H1 (cell line): ENCODE measurements around the gene RETREG3. TPM values are rescaled to one million over a fixed set of nuclear protein-coding genes. Genes with fewer than 3 reads are reported as not detected.

Experiments used
- BACH1 ChIP-seq: IDR thresholded peaks from 2 replicates; pipeline ENCODE4 v1.6.1; 2012; ENCODE audit warnings: low read length, improper control_type of control experiment
- CEBPB ChIP-seq: IDR thresholded peaks from 2 replicates; pipeline ENCODE4 v1.6.1; 2012; ENCODE audit warnings: low read depth, low read length
- CHD1 ChIP-seq: IDR thresholded peaks from 2 replicates; pipeline ENCODE4 v1.6.1; 2012; ENCODE audit warnings: low read depth, low read length, improper control_type of control experiment
- CHD2 ChIP-seq: IDR thresholded peaks from 2 replicates; pipeline ENCODE4 v1.6.1; 2012; ENCODE audit warnings: low read length, improper control_type of control experiment
- CTBP2 ChIP-seq: IDR thresholded peaks from 2 replicates; pipeline ENCODE4 v1.7.0; 2011; ENCODE audit warnings: borderline replicate concordance, mild to moderate bottlenecking, moderate library complexity, mixed read lengths, low read length; ENCODE audit not compliant: insufficient read depth, insufficient read length
- EP300 ChIP-seq, 2 experiments: IDR thresholded peaks; 1 replicate in 1 of 2; 2 replicates in 1 of 2; pipeline ENCODE4 v1.6.1; 2011 to 2012; ENCODE audit warnings: low read depth in 2 of 2, low read length in 2 of 2, mild to moderate bottlenecking in 2 of 2, borderline replicate concordance in 1 of 2, inconsistent platforms in 1 of 2, moderate library complexity in 1 of 2
- GABPA ChIP-seq: IDR thresholded peaks from 2 replicates; pipeline ENCODE4 v1.6.1; 2011; ENCODE audit warnings: mild to moderate bottlenecking, low read length, moderate library complexity, borderline replicate concordance; ENCODE audit not compliant: insufficient read depth
- GTF2F1 ChIP-seq: IDR thresholded peaks from 2 replicates; pipeline ENCODE4 v1.6.1; 2012; ENCODE audit warnings: low read depth, low read length, improper control_type of control experiment, borderline replicate concordance
- JUND ChIP-seq: IDR thresholded peaks from 2 replicates; pipeline ENCODE4 v1.6.1; 2011; ENCODE audit warnings: mild to moderate bottlenecking, improper control_type of control experiment, low read length
- KDM4A ChIP-seq: IDR thresholded peaks from one replicate; pipeline ENCODE4 v1.7.1; 2012; ENCODE audit warnings: low read depth, mild to moderate bottlenecking, moderate library complexity, low read length, inconsistent platforms; ENCODE audit not compliant: severe bottlenecking
- KDM5A ChIP-seq: fragments of 200-600 bp; IDR thresholded peaks from 2 replicates; pipeline ENCODE4 v1.7.1; 2012; ENCODE audit warnings: mild to moderate bottlenecking, low read length, inconsistent platforms, mixed read lengths
- NRF1 ChIP-seq: IDR thresholded peaks from 2 replicates; pipeline ENCODE4 v1.6.1; 2011; ENCODE audit warnings: mild to moderate bottlenecking, low read depth, low read length, improper control_type of control experiment
- RAD21 ChIP-seq, 2 experiments: IDR thresholded peaks in 1 of 2; conservative IDR thresholded peaks in 1 of 2; 2 replicates each; pipeline ENCODE4 v1.6.1; 2011; ENCODE audit warnings: low read depth in 2 of 2, low read length in 2 of 2, improper control_type of control experiment in 1 of 2, inconsistent platforms in 1 of 2, mild to moderate bottlenecking in 1 of 2, moderate library complexity in 1 of 2
- RNF2 ChIP-seq: fragments of 200-900, 300-1000 bp; sonication (generic); IDR thresholded peaks from 2 replicates; pipeline ENCODE4 v1.7.1; 2016; ENCODE audit warnings: borderline replicate concordance, low read depth, mild to moderate bottlenecking, antibody characterized with exemption, low read length; ENCODE audit not compliant: poor library complexity, severe bottlenecking; ENCODE audit errors: missing control alignments
- SAP30 ChIP-seq: fragments of 300-600 bp; sonication (generic); IDR thresholded peaks from 2 replicates; pipeline ENCODE4 v1.7.1; 2012; ENCODE audit warnings: low read length, moderate library complexity, mild to moderate bottlenecking, inconsistent platforms; ENCODE audit not compliant: insufficient read depth, insufficient replicate concordance
- SIX5 ChIP-seq: IDR thresholded peaks from 2 replicates; pipeline ENCODE4 v1.6.1; 2011; ENCODE audit warnings: mild to moderate bottlenecking, low read depth, low read length
- SP1 ChIP-seq: IDR thresholded peaks from 2 replicates; pipeline ENCODE4 v1.6.1; 2011; ENCODE audit warnings: low read depth, low read length
- SRF ChIP-seq: IDR thresholded peaks from 2 replicates; pipeline ENCODE4 v1.6.1; 2011; ENCODE audit warnings: mild to moderate bottlenecking, low read depth, low read length, moderate library complexity
- TCF12 ChIP-seq: IDR thresholded peaks from 2 replicates; pipeline ENCODE4 v1.6.1; 2011; ENCODE audit warnings: low read depth, mild to moderate bottlenecking, low read length
- ZNF274 ChIP-seq: IDR thresholded peaks from 2 replicates; pipeline ENCODE4 v1.7.0; 2012; ENCODE audit warnings: low read length, borderline replicate concordance; ENCODE audit errors: extremely low read depth
- polyA plus RNA-seq, 7 experiments: library from polyadenylated mRNA; depleted of rRNA in 3 of 7; stranded (reverse) in 5 of 7; unstranded in 2 of 7; fragments of >200 nt in 5 of 7; fragments of 200-250 nt in 2 of 7; gene quantifications; 1 replicate in 5 of 7; 2 replicates in 1 of 7; 4 replicates in 1 of 7; pipeline versions ENCODE4 v1.2.1 to v1.2.3, GENCODE V29; 2011 to 2013; ENCODE audit warnings: missing spikeins in 2 of 7, mixed read lengths in 2 of 7
- total RNA-seq: library from RNA; stranded (reverse); fragmentation: NEBNext Ultra II Directional; extraction: Animal tissue kit (Norgen Biotek cat#: 25700); gene quantifications from 2 replicates; pipeline ENCODE4 v1.2.1, GENCODE V29; 2021
- TF ChIP-seq, protein P1 (sequence below), 3 experiments: IDR thresholded peaks; 1 replicate in 2 of 3; 2 replicates in 1 of 3; pipeline versions ENCODE4 v1.5.1 to v1.6.1; 2011; ENCODE audit warnings: low read length in 3 of 3, mild to moderate bottlenecking in 3 of 3, inconsistent platforms in 2 of 3, low read depth in 1 of 3, moderate library complexity in 1 of 3; ENCODE audit not compliant: insufficient read depth in 1 of 3; ENCODE audit errors: control extremely low read depth in 1 of 3

Gene RETREG3
- total and polyA plus RNA-seq, 2 of the 8 experiments (the other 6 are each of a cell fraction or from before 2014, with no cell fraction given), result 23.7 to 42.6 TPM

- TF ChIP-seq, protein P1, sequence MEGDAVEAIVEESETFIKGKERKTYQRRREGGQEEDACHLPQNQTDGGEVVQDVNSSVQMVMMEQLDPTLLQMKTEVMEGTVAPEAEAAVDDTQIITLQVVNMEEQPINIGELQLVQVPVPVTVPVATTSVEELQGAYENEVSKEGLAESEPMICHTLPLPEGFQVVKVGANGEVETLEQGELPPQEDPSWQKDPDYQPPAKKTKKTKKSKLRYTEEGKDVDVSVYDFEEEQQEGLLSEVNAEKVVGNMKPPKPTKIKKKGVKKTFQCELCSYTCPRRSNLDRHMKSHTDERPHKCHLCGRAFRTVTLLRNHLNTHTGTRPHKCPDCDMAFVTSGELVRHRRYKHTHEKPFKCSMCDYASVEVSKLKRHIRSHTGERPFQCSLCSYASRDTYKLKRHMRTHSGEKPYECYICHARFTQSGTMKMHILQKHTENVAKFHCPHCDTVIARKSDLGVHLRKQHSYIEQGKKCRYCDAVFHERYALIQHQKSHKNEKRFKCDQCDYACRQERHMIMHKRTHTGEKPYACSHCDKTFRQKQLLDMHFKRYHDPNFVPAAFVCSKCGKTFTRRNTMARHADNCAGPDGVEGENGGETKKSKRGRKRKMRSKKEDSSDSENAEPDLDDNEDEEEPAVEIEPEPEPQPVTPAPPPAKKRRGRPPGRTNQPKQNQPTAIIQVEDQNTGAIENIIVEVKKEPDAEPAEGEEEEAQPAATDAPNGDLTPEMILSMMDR (IDR thresholded peaks at IDR 0.05; ENCODE audit: control extremely low read depth in 1 of 3, insufficient read depth in 1 of 3, low read depth in 1 of 3, low read length in 3 of 3), result peak; percentile 75 to 89 (median 77)
- TF ChIP-seq CTBP2, result no peak
- TF ChIP-seq SP1, result 0 out of 2 replicates have a peak, but pooled peaks have one; percentile 30
- TF ChIP-seq GABPA, result peak; percentile 76; the same call in 1 of the 2 replicates
- no peak; the same call in 1 of the 2 replicates for TF ChIP-seq CHD2
- no peak for TF ChIP-seq GTF2F1
- TF ChIP-seq SRF, result no peak
- TF ChIP-seq JUND, result no peak
- TF ChIP-seq RAD21 (IDR thresholded peaks at IDR 0.05 in 1 of 2, conservative IDR thresholded peaks at IDR 0.05 in 1 of 2; ENCODE audit: low read depth in 2 of 2, low read length in 2 of 2), result peak; percentile 36 to 48
- TF ChIP-seq KDM5A, result no peak
- TF ChIP-seq SIX5, result no peak
- TF ChIP-seq CHD1, result no peak
- TF ChIP-seq NRF1, result no peak
- no peak for TF ChIP-seq BACH1
- 0 out of 2 replicates have a peak, but pooled peaks have one; percentile 1 for TF ChIP-seq CEBPB
- TF ChIP-seq KDM4A, result peak; percentile 27
- TF ChIP-seq SAP30, result no peak
- TF ChIP-seq EP300 (IDR thresholded peaks at IDR 0.05; ENCODE audit: borderline replicate concordance in 1 of 2, low read depth in 2 of 2, low read length in 2 of 2), result no peak
- no peak for TF ChIP-seq ZNF274
- no peak for TF ChIP-seq RNF2
- no peak for TF ChIP-seq TCF12
Observed at GRCh38 chr17:42548070-42548837, 60.9 kb downstream of the RETREG3 start (continued).
